ENCODE results near the gene ZNG1C.
"Not testable (repeated sequence)": the region's sequence is repeated elsewhere in the genome, so short reads cannot be mapped to it uniquely, and the experiment has no call there.

ZNG1C gene

DNA sequence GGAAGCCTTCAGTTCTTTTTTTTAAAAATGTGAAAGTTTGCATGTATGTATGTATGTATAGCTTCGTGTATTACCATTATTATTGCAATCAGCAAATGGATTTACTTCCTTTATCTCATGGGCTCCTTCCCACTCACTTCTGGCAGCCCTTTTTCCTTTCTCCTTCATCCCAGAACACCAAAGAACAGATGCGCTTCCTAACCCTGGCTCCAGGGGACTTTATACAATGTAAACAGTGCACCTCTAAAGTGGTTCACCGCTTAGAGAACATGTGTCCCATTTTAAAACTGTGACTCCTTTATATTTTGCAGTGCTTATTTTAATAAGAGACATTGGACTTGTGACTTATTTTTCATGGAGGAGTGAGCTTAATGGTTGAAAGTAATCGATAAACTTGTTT lies 101.5 kb downstream of the ZNG1C start:
- DNase-seq = not testable (repeated sequence)

DNA sequence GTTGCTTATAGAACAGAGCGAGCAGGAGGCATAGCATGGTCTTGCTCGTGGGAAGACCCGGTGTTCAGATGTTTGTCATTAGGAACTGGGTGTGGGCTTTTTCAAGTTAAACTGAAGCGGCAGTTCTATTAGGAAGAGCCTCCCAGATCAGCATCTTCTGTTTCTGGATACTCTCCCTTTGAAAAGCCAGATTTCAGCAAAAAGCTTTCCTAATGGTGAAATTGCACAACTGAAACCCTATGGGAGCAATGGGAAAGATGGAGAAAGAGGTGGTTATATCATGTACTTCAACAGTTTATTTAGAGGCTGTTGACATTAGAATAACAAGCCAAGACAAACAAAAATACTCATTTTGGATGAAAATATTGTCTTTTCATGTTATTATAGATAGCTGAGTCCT lies 102.2 kb downstream of the ZNG1C start:
- DNase-seq = not testable (repeated sequence)

Data from fibroblast of skin of right quadriceps (primary cell).